Skin epidermis (tissue), 12 donors: ENCODE measurements around the gene ADAMTS2.

ENCODE experiments used
- H3K27ac ChIP-seq, 21 experiments: fragments of 200-600 bp; sonication (generic) in 11 of 21; one replicate each; pipeline ENCODE4 v1.5.0; 2020; ENCODE audit warnings: mild to moderate bottlenecking in 3 of 21, inconsistent platforms in 2 of 21, moderate library complexity in 2 of 21
- H3K4me3 ChIP-seq, 7 experiments: fragments of 200-600 bp; sonication (generic) in 2 of 7; one replicate each; pipeline ENCODE4 v1.5.0; 2020; ENCODE audit warnings: inconsistent platforms in 2 of 7, mild to moderate bottlenecking in 2 of 7, moderate library complexity in 1 of 7

ADAMTS2 gene

GRCh38 chr5:179273441-179274145 is 71.7 kb downstream of the ADAMTS2 start:
- Histone ChIP-seq H3K4me3 (no peak overlapping the region), H3K27ac (peak overlapping the region in 8 of 21 experiments; percentile 15 to 76 (median 44))

GRCh38 chr5:179273073-179273435 is 72.2 kb downstream of the ADAMTS2 start:
- Histone ChIP-seq H3K4me3 (no peak overlapping the region), H3K27ac (peak overlapping the region in 9 of 21 experiments; percentile 5 to 76 (median 39))

GRCh38 chr5:179272326-179273072 is 72.8 kb downstream of the ADAMTS2 start:
- peak overlapping the region in 9 of 21 experiments; percentile 5 to 76 (median 39) for H3K27ac ChIP-seq
- H3K4me3 ChIP-seq = no peak overlapping the region

GRCh38 chr5:179271821-179272325 is 73.4 kb downstream of the ADAMTS2 start:
- Histone ChIP-seq H3K4me3 (no peak overlapping the region), H3K27ac (peak overlapping the region in 4 of 21 experiments; percentile 42 to 77 (median 75))

- H3K27ac ChIP-seq = peak overlapping the region in 13 of 21 experiments; percentile 3 to 77 (median 48)
Observed at GRCh38 chr5:179271428-179271734, 73.9 kb downstream of the ADAMTS2 start.

GRCh38 chr5:179270581-179271427 is 74.5 kb downstream of the ADAMTS2 start:
- H3K4me3 ChIP-seq = no peak overlapping the region
- peak overlapping the region in 16 of 21 experiments; percentile 3 to 77 (median 53) for H3K27ac ChIP-seq

More at GRCh38 chr5:179271428-179271734, 73.9 kb downstream of the ADAMTS2 start:
- H3K4me3 ChIP-seq = no peak overlapping the region

- Histone ChIP-seq H3K4me3 (no peak overlapping the region), H3K27ac (peak overlapping the region in 14 of 21 experiments; percentile 7 to 77 (median 61))
Observed at GRCh38 chr5:179269781-179270543, 75.3 kb downstream of the ADAMTS2 start.

GRCh38 chr5:179268966-179269693 is 76.1 kb downstream of the ADAMTS2 start:
- H3K27ac ChIP-seq = peak overlapping the region in 8 of 21 experiments; percentile 29 to 77 (median 68)
- no peak overlapping the region for H3K4me3 ChIP-seq

- Histone ChIP-seq H3K4me3 (no peak overlapping the region), H3K27ac (peak overlapping the region in 10 of 21 experiments; percentile 22 to 74 (median 50))
Observed at GRCh38 chr5:179268399-179268952, 76.8 kb downstream of the ADAMTS2 start.

GRCh38 chr5:179267671-179268083 is 77.6 kb downstream of the ADAMTS2 start:
- Histone ChIP-seq H3K27ac (peak overlapping the region in 11 of 21 experiments; percentile 7 to 74 (median 30)), H3K4me3 (no peak overlapping the region)

GRCh38 chr5:179267071-179267670 is 78.1 kb downstream of the ADAMTS2 start:
- Histone ChIP-seq H3K27ac (peak overlapping the region in 13 of 21 experiments; percentile 7 to 74 (median 46)), H3K4me3 (no peak overlapping the region)

GRCh38 chr5:179266291-179267070 is 78.8 kb downstream of the ADAMTS2 start:
- H3K4me3 ChIP-seq = no peak overlapping the region
- H3K27ac ChIP-seq = peak overlapping the region in 16 of 21 experiments; percentile 20 to 74 (median 50)

- H3K4me3 ChIP-seq = no peak overlapping the region
- peak overlapping the region in 15 of 21 experiments; percentile 28 to 79 (median 54) for H3K27ac ChIP-seq
Observed at GRCh38 chr5:179265514-179266290, 79.6 kb downstream of the ADAMTS2 start.

GRCh38 chr5:179264783-179265513 is 80.3 kb downstream of the ADAMTS2 start:
- peak overlapping the region in 8 of 21 experiments; percentile 19 to 79 (median 56) for H3K27ac ChIP-seq

GRCh38 chr5:179264053-179264782 is 81.0 kb downstream of the ADAMTS2 start:
- Histone ChIP-seq H3K27ac (peak overlapping the region in 1 of 21 experiments; percentile 76), H3K4me3 (no peak overlapping the region)

More at GRCh38 chr5:179264783-179265513, 80.3 kb downstream of the ADAMTS2 start:
- H3K4me3 ChIP-seq = no peak overlapping the region
